Measurements from ENCODE around the gene EPS8L1.

Gene EPS8L1

GRCh38 chr19:55080121-55080967 is 4.7 kb downstream of the EPS8L1 start:
- peak; percentile 57 for DNase-seq (ENCODE audit: low read depth)

DNA sequence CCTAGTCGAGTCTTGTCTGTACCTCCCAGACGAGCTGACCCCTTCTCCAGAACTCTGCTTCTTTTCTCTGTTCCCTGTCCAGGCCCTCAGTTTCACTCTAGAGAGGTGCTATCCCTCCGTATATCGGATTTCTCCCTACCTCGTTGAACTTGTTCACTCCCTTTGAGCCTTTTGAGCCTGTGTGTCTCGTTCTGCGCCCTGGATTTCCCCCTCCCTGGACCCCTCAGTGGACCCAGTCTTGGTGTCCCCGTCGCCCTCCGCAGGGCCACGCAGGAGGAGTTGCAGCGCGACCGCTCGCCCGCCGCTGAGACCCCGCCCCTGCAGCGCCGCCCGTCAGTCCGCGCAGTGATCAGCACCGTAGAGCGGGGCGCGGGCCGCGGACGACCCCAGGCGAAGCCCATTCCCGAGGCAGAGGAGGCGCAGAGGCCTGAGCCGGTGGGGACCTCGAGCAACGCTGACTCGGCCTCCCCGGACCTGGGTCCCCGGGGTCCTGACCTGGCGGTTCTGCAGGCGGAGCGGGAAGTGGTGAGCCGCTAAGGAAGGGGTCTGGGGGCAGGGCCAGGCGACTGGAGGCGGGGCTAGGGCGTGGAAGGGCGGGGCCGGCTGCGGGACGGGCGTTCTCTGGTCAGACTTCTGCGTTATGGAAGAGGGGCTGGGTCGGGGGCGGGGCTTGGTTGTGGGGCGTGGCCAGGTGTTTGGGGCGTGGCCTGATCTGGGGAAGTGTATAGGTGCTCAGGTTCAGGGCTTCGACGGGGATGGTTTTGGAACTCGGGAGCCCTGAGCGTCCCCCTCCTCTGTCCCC is 5.5 kb downstream of the EPS8L1 start:
- peak; percentile 51 for DNase-seq (ENCODE audit: low read depth)

DNA sequence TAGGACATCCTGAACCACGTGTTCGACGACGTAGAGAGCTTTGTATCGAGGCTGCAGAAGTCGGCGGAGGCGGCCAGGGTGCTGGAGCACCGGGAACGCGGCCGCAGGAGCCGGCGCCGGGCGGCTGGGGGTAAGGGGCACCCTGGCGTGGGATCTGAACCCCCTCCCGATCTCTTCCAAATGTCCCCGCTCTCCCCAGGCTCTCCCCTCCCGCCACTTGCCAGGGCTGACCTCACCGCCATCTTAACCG is 6.0 kb downstream of the EPS8L1 start:
- DNase-seq (ENCODE audit: low read depth): no peak

DNA sequence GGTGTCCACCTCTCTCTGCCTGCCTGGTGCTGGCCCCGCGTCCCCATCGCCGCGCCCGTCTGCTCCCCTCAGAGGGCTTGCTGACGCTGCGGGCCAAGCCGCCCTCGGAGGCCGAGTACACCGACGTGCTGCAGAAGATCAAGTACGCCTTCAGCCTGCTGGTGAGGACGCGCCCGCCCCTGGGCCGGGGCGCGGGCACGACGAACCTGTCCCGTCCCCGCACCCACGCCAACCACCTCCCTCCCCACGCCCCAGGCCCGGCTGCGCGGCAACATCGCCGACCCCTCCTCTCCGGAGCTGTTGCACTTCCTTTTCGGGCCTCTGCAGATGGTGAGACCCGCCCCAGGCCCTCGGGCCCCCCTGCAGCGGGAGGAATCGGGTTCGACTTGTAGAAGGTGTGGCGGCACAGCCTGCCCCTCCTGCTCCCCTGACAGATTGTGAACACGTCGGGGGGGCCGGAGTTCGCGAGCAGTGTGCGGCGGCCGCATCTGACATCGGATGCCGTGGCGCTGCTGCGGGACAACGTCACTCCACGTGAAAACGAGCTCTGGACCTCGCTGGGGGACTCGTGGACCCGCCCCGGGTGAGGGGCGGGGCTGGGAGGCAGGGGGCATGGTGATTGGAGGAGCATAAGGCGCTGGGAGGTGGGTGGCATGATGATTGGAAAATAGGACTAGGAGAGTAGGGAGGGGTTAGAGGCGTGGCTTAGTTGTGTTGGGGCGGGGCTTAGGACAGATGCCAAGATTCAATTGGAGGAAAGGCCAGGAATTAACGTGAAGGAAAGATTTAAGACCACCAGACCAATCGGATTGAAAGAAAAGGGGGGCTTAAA is 6.6 kb downstream of the EPS8L1 start:
- no peak for DNase-seq (ENCODE audit: low read depth)

DNA sequence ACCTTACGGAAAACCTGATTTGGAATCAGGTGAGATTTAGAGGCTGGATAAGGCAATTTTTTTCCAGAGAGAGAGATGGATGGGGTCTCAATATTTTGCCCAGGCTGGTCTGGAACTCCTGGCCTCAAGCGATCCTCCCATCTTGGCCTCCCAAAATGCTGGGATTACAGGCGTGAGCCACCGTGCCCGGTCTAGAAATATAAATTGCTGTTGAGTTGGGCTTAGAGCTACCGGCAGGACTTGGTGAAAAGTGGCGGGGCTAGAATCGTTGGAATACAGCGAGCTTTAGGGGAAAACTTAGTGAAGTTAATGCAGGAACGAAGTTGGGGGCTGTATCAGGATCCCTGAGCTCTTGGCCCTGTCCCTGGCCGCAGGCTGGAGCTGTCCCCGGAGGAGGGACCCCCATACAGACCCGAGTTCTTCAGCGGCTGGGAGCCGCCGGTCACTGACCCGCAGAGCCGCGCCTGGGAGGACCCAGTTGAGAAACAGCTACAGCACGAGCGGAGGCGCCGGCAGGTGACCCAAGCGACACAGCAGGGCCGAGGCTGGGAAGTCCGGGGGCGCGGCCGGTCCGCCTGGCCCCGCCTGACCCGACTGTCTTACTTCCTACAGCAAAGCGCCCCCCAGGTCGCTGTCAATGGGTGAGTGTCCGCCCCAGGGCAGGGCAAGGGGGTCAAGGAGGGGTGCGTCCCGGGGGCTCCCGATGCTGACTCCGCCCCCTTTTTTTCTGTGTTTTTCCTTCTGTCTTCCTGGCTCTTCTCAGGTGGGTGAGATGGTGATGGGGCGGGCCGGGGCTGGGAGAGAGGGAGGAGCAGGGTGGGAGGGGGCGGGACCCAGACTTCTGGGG is 7.6 kb downstream of the EPS8L1 start:
- DNase-seq (ENCODE audit: low read depth): no peak

- DNase-seq (ENCODE audit: low read depth): no peak
These were observed 8.7 kb downstream of the EPS8L1 start for GRCh38 chr19:55084416-55084815.

DNA sequence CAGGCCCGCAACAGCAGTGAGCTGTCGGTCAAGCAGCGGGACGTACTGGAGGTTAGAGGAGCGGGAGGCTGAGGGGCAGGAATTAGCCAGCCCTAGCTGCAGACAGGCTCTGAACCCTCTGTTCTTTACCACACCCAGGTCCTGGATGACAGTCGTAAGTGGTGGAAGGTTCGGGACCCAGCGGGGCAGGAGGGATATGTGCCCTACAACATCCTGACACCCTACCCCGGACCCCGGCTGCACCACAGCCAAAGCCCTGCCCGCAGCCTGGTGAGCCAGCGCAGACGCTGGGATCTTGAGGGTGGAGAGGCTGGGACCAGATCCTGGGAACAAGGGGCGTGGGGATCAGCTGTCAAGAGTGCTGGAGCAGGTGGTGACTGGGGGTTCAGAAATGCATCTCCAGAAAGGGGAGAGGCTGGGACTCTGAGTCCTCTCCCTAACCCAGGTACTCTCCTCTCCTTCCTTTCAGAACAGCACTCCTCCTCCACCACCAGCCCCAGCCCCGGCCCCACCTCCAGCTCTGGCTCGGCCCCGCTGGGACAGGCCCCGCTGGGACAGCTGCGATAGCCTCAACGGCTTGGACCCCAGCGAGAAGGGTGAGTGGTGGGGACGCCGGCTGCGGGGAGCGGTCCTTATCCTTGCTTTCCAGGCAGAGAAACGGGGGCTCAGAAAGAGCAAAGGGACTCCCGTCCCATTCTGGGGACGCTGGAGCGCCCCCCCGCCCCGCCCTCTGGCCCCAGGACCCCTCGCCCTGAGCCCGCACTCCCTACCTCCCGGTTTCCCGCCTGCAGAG is 10.4 kb downstream of the EPS8L1 start:
- no peak for DNase-seq (ENCODE audit: low read depth)

DNA sequence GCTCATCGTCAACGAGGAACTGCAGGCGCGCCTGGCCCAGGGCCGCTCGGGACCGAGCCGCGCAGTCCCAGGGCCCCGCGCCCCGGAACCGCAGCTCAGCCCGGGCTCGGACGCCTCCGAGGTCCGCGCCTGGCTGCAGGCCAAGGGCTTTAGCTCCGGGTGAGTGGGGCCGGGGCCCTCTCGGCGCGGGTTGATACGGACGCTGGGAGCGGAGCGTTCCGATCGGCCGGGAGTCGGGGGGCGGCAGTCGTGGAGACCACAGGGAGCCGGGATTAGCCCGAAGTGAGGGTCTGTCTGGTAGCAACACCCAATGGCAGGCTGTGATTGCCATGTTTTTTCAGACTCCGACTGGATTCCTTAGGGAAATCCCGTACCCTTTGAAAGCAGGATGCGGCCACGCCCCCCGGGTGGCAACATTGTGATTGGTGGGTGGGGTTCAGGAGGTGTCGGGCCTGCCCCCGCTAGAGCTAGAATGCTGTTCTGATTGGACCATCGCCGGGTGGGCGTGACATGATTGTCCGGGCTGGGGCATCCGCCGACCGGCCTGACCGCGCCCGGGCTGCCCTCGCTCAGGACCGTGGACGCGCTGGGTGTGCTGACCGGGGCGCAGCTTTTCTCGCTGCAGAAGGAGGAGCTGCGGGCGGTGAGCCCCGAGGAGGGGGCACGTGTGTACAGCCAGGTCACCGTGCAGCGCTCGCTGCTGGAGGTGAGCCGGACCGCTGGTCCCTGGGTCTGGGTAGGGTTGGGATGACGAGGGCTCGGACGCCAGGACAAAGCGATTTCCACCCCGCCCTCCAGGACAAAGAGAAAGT is 11.3 kb downstream of the EPS8L1 start:
- peak; percentile 91 for DNase-seq (ENCODE audit: low read depth)

GRCh38 chr19:55087542-55087901 is 11.9 kb downstream of the EPS8L1 start:
- DNase-seq (ENCODE audit: low read depth): no peak

DNA sequence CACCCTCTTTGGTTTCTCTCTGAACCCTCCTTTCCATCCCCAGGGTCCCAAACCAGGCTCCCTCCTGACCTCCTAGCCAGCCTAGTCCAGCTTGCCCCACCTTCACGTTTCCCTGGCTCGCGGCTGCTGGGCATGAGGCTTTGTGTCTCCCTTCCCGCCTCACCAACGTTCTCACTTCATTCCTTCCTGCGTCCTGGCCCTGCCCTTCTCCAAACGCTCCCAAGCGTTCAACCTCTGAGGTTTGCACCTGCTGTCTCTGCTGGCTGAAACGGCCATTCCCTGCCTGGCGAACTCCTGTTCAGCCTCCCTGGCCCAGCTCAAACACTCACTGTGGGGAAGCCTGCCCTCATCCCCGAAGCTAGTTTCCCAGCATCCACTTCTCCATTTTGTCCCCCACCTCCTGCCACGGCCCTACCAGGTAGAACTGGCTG is 12.4 kb downstream of the EPS8L1 start:
- no peak for DNase-seq (ENCODE audit: low read depth)

DNA sequence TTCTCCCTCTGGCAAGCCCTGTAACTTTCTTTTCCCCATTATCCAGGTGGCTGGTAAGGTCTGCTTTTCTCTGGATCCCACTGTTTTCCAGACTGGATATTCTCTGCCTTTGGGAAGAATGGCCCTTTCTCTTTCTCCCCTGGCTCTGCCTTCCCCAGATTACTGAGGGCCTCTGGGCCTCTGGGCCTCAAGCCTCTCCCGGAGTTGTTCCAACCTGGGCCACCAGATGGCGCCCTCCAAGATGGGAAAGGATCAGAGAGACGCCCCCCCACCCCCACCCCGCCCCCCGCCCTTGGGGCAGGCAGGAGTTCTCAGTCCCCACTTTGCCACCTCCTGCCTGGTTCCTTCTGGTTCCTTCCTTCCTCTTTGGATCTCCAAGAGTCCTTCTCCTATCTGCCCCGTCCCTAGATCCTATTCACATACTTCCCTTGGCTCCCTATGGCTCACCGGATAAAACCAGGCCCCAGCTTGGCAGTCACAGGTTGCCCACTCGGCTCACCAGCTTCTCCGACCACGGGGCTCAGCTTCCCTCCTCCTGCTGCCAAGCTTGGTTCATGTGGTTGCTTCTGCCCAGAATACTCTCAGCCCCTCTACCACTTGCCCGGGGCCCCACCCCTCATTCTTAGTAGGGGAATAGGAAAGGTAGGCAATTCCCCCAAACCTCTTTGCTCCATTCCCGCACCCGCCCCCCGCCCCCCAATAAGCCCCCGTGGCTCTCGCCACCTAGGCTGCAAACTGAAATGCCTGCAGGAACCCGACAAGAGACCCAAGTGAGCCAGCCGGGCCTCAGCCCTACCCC is 13.1 kb downstream of the EPS8L1 start:
- DNase-seq (ENCODE audit: low read depth): peak; percentile 41

DNA sequence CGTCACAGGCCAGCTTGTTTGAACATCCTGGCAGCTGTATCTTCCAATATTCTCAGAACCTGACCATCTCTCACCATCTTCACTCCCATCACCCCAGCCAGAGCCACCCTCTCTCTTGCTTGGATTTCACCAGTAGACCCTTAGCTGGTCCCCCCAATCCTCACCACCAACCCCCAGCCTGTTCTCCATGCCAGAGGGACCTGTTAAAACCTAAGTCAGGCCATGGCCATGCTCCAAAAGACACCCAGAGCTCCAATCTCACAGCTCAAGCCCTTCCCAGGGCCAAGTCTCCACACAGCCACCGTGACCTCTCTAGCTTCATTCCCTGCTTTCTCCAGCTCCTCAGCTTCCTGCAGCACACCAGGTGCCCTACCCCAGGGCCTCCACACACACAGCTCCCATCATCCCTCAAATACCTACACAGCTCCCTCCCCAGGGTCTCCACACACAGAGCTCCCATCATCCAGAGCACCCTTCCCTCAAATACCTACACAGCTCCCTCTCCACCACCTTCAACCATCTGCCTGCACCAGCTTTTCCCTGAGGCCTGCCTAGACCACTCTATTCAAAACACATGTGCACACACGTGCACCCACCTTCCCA is 13.8 kb downstream of the EPS8L1 start:
- no peak for DNase-seq (ENCODE audit: low read depth)

DNA sequence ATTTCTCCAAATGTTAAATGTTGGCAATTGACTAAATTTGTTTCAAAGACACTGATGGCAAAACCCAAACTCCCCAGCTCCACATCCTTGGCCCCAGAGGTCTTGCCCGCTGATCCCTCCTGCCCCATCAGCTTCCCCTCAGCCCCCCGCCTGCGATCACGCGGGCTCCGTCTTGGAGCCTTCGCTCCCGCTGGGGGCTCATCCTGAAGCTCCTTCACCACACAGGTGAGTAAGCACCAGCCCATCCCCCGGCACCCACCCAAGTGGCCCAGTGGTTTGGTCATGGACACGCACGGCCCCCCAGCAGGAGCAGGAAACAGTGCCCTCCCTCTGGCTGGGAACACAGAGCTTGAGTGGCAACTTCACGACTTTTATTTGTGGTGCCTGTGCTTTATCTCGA is 14.9 kb downstream of the EPS8L1 start:
- DNase-seq (ENCODE audit: low read depth): no peak

GRCh38 chr19:55091126-55091910 is 15.6 kb downstream of the EPS8L1 start:
- no peak for DNase-seq (ENCODE audit: low read depth)

- no peak for DNase-seq (ENCODE audit: low read depth)
These were observed 16.3 kb downstream of the EPS8L1 start for GRCh38 chr19:55091955-55092354.

DNA sequence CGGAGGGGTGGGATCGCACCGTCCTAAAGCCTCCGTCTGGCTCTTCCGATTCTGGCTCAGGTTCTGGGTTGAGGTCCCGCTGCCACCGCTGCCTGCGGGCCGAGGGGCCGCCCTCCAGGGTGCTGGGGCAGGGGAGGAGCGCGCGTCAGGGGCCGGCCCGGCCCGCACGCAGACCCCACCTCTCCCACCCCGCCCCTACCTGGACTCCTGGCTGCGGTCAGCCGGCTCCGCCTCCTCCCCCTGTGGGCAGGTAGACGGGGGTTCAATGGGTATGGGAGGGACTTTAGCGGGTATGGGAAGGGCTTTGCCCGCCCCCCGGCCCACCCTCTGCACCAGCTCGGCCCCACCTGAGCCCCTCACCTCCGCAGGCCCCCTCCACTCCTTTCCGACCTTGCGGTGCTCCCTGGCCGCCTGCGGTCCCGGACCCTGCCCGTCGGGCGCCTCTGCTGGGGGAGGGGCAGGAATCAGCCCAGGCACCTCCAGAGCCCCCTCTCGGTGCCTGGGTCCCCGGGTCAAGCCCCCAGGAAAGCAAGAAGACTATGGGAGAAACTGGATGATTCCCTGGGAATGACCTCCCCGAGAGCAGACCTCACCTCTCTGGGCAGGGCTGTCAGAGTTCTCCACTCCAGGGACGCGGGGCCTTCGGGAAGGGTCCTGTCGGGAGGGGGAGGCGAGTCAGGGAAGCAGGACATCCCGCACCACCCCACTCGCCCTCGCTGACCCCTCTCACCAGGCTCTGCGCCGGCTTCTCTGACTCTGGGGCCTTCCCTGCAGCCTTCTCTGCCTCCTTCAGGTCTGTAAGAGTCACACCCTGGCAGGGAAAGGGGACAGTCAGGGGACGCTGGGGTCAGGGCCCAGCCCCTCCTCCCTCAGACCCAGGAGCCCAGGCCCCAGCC is 17.0 kb downstream of the EPS8L1 start:
- DNase-seq (ENCODE audit: low read depth): no peak

Data from amniotic epithelial cell (primary cell).